Ishikawa (cell line): ENCODE measurements around the gene MRPL34.

Experiments used
- USF1 ChIP-seq: IDR thresholded peaks from 2 replicates; pipeline ENCODE4 v1.6.1; 2012
- TF ChIP-seq, protein P1 (sequence below): IDR thresholded peaks from 2 replicates; pipeline ENCODE4 v1.6.1; 2012

DNA sequence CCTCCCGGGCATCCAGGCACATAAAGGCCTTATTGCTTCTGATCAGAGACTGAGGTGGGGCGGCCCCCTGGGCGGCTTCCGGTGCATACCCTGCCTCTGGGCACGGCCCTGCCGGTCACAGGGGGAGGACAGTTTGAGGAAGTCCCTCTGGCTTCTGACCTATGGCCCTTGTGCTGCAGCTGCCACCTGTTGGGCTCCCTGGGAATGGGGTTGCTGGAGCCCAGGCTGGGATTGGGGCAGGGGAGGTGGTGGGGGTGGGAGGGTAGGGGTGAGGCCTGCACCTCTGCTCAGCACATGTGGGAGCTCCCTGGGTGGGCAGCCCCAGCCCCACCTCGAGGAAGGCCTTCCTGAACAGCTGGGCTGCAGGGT, 18.3 kb downstream of the MRPL34 start:
- TF ChIP-seq, protein P1, sequence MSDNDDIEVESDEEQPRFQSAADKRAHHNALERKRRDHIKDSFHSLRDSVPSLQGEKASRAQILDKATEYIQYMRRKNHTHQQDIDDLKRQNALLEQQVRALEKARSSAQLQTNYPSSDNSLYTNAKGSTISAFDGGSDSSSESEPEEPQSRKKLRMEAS = no peak
- no peak for TF ChIP-seq USF1
